Keratinocyte (primary cell): ENCODE data around the gene PHETA1. TPM values are rescaled to one million over a fixed set of nuclear protein-coding genes. Genes with fewer than 3 reads are reported as not detected.

Experiments used
- DNase-seq: peaks from one replicate; pipeline ENCODE4 v3.0.0-alpha.2; 2011; ENCODE audit warnings: low read depth, missing footprints, low spot score
- FAIRE-seq: peaks from 2 replicates; lab custom pipeline; 2011; peaks lifted over from hg19 to GRCh38; lab: Jason Lieb, UNC
- H2AFZ ChIP-seq: 2 replicates; pipeline ENCODE4 v1.6.0; 2012; ENCODE audit warnings: low read length, control low read depth, inconsistent platforms; ENCODE audit not compliant: control insufficient read depth
- H3K27ac ChIP-seq: 2 replicates; pipeline ENCODE4 v1.5.1; 2011; ENCODE audit warnings: low read length; ENCODE audit not compliant: control insufficient read depth, insufficient read depth
- H3K27me3 ChIP-seq: 3 replicates; pipeline ENCODE4 v1.6.0; 2011; ENCODE audit warnings: low read length; ENCODE audit not compliant: control insufficient read depth, insufficient read depth; ENCODE audit errors: extremely low read depth
- H3K36me3 ChIP-seq, 2 experiments: 2 replicates in 1 of 2; 3 replicates in 1 of 2; pipeline ENCODE4 v1.5.1; 2011; ENCODE audit warnings: low read length in 2 of 2, mild to moderate bottlenecking in 1 of 2; ENCODE audit not compliant: control insufficient read depth in 2 of 2, insufficient read depth in 2 of 2; ENCODE audit errors: extremely low read depth in 1 of 2
- H3K4me1 ChIP-seq: 3 replicates; pipeline ENCODE4 v1.5.1; 2011; ENCODE audit warnings: low read length; ENCODE audit not compliant: control insufficient read depth, insufficient read depth; ENCODE audit errors: extremely low read depth
- H3K4me2 ChIP-seq: 3 replicates; pipeline ENCODE4 v1.6.0; 2011; ENCODE audit warnings: low read depth, low read length; ENCODE audit not compliant: control insufficient read depth, insufficient read depth; ENCODE audit errors: extremely low read depth
- H3K4me3 ChIP-seq, 3 experiments: fragments of 200-600 bp in 1 of 3; sonication (generic) in 1 of 3; 2 replicates in 2 of 3; 3 replicates in 1 of 3; pipeline ENCODE4 v1.5.1; 2011 to 2016; ENCODE audit warnings: low read length in 3 of 3, mild to moderate bottlenecking in 3 of 3, control low read depth in 2 of 3, inconsistent platforms in 1 of 3, low read depth in 1 of 3, mixed read lengths in 1 of 3, mixed run types in 1 of 3, moderate library complexity in 1 of 3; ENCODE audit not compliant: control insufficient read depth in 2 of 3, insufficient read depth in 2 of 3; ENCODE audit errors: extremely low read depth in 1 of 3
- H3K79me2 ChIP-seq: 2 replicates; pipeline ENCODE4 v1.6.0; 2012; ENCODE audit warnings: low read length; ENCODE audit not compliant: control insufficient read depth, insufficient read depth
- H3K9ac ChIP-seq: 3 replicates; pipeline ENCODE4 v1.6.0; 2011; ENCODE audit warnings: low read length; ENCODE audit not compliant: control insufficient read depth, insufficient read depth; ENCODE audit errors: extremely low read depth
- H3K9me1 ChIP-seq: 3 replicates; pipeline ENCODE4 v1.6.0; 2011; ENCODE audit warnings: low read length; ENCODE audit not compliant: control insufficient read depth, insufficient read depth; ENCODE audit errors: extremely low read depth
- H3K9me3 ChIP-seq: 2 replicates; pipeline ENCODE4 v1.5.1; 2012; ENCODE audit warnings: low read depth, low read length; ENCODE audit not compliant: control insufficient read depth
- H4K20me1 ChIP-seq: 3 replicates; pipeline ENCODE4 v1.6.0; 2011; ENCODE audit warnings: low read length; ENCODE audit not compliant: control insufficient read depth, insufficient read depth; ENCODE audit errors: extremely low read depth
- EZH2 ChIP-seq: IDR thresholded peaks from one replicate; pipeline ENCODE4 v1.6.1; 2012; ENCODE audit warnings: inconsistent platforms, mild to moderate bottlenecking, low read length, moderate library complexity
- dilution Hi-C: fragments of 300-500 bp; cut with MboI; formaldehyde crosslinking; loops from one replicate; pipeline ENCODE4 v1.7.0; 2020; ENCODE audit warnings: low sequenced_read_pairs; ENCODE audit not compliant: extremely low pct_ligation_motif_present
- polyA plus RNA-seq, 5 experiments: library from polyadenylated mRNA; depleted of rRNA in 3 of 5; stranded (reverse) in 3 of 5; stranded (forward) in 1 of 5; unstranded in 1 of 5; fragments of >200 nt; gene quantifications; 1 replicate in 1 of 5; 2 replicates in 3 of 5; 3 replicates in 1 of 5; pipeline versions ENCODE4 v1.2.1 to v1.2.3, GENCODE V29; 2011 to 2012; ENCODE audit warnings: missing spikeins in 2 of 5, low read depth in 1 of 5, low replicate concordance in 1 of 5
- TF ChIP-seq, protein P1 (sequence below), 3 experiments: IDR thresholded peaks in 1 of 3; conservative IDR thresholded peaks in 1 of 3; optimal IDR thresholded peaks in 1 of 3; 2 replicates in 2 of 3; 3 replicates in 1 of 3; pipeline versions ENCODE3 to v1.5.1; 2011; ENCODE audit warnings: low read length in 3 of 3, mild to moderate bottlenecking in 3 of 3, moderate library complexity in 2 of 3, control low read depth in 1 of 3, inconsistent platforms in 1 of 3; ENCODE audit not compliant: insufficient read depth in 2 of 3; ENCODE audit errors: extremely low read depth in 1 of 3

Gene PHETA1
- polyA plus RNA-seq, 1 donor (not counting 4 experiments of a cell fraction or from before 2014, with no cell fraction given): 1.7 TPM

DNA sequence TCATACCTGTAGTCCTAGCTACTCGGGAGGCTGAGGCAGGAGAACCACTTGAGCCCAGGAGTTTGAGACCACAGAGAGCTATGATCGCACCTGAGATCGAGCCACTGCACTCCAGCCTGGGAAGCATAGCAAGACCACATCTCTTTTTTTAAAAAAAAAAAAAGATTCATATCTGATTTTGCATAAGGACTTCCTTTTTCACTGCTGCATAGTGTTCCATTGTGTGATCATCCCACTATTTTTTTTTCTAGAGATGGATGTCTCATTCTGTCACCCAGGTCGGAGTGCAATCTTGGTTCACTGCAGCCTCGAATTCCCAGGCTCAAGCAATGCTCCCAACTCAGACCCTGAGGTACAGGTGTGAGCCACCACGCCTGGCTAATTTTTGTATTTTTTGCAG, 50.4 kb downstream of the PHETA1 start:
- dilution Hi-C loops: no loop called here
- Histone ChIP-seq H3K27me3 (no peaks in the 10 kb centered on the region), H3K79me2 (no peaks in the 10 kb centered on the region), H3K9me1 (no peaks in the 10 kb centered on the region), H3K27ac (no peak overlapping the region), H3K9me3 (no peaks in the 10 kb centered on the region), H3K36me3 (no peaks in the 10 kb centered on the region), H3K9ac (no peak overlapping the region), H3K4me3 (no peak overlapping the region), H3K4me1 (no peaks in the 10 kb centered on the region), H3K4me2 (no peak overlapping the region), H4K20me1 (no peaks in the 10 kb centered on the region), H2AFZ (no peak overlapping the region)
- DNase-seq: no peak
- FAIRE-seq: no peak
- no peak for TF ChIP-seq EZH2
- TF ChIP-seq, protein P1, sequence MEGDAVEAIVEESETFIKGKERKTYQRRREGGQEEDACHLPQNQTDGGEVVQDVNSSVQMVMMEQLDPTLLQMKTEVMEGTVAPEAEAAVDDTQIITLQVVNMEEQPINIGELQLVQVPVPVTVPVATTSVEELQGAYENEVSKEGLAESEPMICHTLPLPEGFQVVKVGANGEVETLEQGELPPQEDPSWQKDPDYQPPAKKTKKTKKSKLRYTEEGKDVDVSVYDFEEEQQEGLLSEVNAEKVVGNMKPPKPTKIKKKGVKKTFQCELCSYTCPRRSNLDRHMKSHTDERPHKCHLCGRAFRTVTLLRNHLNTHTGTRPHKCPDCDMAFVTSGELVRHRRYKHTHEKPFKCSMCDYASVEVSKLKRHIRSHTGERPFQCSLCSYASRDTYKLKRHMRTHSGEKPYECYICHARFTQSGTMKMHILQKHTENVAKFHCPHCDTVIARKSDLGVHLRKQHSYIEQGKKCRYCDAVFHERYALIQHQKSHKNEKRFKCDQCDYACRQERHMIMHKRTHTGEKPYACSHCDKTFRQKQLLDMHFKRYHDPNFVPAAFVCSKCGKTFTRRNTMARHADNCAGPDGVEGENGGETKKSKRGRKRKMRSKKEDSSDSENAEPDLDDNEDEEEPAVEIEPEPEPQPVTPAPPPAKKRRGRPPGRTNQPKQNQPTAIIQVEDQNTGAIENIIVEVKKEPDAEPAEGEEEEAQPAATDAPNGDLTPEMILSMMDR (optimal IDR thresholded peaks at IDR 0.05 in 1 of 3, IDR thresholded peaks at IDR 0.05 in 1 of 3, conservative IDR thresholded peaks at IDR 0.05 in 1 of 3; ENCODE audit: extremely low read depth in 1 of 3, insufficient read depth in 2 of 3, low read length in 3 of 3): no peak

DNA sequence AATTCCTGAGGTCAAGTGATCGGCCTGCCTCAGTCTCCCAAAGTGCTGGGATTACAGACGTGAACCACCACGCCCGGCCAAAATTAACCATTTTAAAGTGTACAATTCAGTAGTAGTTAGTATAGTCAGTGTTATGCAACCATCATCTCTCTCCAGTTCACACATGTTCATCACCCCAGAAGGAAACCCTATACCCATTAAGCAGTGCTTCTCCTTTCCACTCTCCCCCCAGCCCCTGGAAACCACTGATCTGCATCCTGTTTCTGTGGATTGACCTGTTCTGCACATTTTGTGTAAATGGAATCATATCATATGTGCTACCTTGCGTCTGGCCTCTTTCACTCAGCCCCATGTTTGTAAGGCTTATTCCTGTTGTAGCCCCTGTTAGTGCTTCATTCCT, 52.2 kb downstream of the PHETA1 start:
- Histone ChIP-seq H3K4me3 (no peak overlapping the region), H3K4me2 (no peak overlapping the region), H3K27ac (no peak overlapping the region), H4K20me1 (no peaks in the 10 kb centered on the region), H3K4me1 (no peaks in the 10 kb centered on the region), H3K9me1 (no peaks in the 10 kb centered on the region), H2AFZ (no peak overlapping the region), H3K36me3 (no peaks in the 10 kb centered on the region), H3K79me2 (no peaks in the 10 kb centered on the region), H3K9ac (no peak overlapping the region), H3K9me3 (no peaks in the 10 kb centered on the region), H3K27me3 (no peaks in the 10 kb centered on the region)
- TF ChIP-seq, protein P1 (optimal IDR thresholded peaks at IDR 0.05 in 1 of 3, IDR thresholded peaks at IDR 0.05 in 1 of 3, conservative IDR thresholded peaks at IDR 0.05 in 1 of 3; ENCODE audit: extremely low read depth in 1 of 3, insufficient read depth in 2 of 3, low read length in 3 of 3): no peak
- no peak for TF ChIP-seq EZH2
- dilution Hi-C loops: no loop called here
- no peak for FAIRE-seq
- no peak for DNase-seq
